ENCODE results near the gene NKX2-3.

NKX2-3 gene

DNA sequence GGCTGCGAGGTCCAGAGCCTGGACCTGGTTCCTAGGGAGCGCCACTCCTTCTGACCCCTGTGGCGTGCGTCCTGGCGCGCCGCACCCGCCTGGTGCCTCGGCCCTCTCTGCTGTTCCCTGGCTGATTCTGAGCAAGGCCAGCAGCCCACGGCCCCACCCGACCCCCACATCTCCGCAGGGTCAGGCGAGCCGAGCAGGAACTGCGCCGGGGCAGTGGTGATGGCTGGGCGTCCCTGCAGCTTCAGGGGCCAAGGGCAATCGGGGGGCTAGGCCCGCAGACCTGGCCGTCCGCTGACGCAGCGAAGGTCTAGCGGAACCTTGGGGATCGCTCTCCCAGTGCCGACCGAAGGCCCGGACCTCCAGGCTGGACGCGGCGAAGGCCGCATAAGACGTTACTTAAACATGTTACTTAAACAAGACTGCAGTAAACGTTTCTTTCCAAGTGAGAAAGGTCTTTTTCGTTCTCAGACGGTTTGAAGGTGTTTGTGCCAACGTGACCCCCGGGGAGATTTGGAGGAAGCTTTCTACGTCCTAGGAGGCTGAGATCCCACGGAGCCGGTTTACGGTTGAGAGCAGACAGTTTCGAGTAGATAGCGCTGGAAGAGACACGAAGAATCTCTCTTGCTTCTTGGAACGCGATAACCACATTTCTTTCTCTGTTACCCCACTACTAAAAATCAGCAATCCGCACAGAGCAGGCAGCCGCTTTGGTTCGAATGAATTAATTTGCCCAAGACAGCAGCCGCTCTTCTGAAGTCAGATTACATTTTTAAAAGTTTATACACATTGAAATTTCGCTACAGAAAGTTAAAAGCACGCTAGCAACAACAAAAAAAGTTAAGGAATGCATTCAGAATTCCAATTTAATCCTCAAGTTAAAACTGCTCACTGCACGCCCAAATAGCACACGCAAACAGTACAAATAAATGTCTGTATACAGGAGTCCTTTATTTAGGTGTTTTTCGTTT lies 4.9 kb upstream of the NKX2-3 start:
- H3K4me3 ChIP-seq (replicated peaks; ENCODE audit: low read depth, low read length): no peak overlapping the region
- no peak for DNase-seq (ENCODE audit: low read depth)
- TF ChIP-seq, protein P1, sequence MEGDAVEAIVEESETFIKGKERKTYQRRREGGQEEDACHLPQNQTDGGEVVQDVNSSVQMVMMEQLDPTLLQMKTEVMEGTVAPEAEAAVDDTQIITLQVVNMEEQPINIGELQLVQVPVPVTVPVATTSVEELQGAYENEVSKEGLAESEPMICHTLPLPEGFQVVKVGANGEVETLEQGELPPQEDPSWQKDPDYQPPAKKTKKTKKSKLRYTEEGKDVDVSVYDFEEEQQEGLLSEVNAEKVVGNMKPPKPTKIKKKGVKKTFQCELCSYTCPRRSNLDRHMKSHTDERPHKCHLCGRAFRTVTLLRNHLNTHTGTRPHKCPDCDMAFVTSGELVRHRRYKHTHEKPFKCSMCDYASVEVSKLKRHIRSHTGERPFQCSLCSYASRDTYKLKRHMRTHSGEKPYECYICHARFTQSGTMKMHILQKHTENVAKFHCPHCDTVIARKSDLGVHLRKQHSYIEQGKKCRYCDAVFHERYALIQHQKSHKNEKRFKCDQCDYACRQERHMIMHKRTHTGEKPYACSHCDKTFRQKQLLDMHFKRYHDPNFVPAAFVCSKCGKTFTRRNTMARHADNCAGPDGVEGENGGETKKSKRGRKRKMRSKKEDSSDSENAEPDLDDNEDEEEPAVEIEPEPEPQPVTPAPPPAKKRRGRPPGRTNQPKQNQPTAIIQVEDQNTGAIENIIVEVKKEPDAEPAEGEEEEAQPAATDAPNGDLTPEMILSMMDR (IDR thresholded peaks at IDR 0.05; ENCODE audit: low read length, missing control alignments): no peak

DNA sequence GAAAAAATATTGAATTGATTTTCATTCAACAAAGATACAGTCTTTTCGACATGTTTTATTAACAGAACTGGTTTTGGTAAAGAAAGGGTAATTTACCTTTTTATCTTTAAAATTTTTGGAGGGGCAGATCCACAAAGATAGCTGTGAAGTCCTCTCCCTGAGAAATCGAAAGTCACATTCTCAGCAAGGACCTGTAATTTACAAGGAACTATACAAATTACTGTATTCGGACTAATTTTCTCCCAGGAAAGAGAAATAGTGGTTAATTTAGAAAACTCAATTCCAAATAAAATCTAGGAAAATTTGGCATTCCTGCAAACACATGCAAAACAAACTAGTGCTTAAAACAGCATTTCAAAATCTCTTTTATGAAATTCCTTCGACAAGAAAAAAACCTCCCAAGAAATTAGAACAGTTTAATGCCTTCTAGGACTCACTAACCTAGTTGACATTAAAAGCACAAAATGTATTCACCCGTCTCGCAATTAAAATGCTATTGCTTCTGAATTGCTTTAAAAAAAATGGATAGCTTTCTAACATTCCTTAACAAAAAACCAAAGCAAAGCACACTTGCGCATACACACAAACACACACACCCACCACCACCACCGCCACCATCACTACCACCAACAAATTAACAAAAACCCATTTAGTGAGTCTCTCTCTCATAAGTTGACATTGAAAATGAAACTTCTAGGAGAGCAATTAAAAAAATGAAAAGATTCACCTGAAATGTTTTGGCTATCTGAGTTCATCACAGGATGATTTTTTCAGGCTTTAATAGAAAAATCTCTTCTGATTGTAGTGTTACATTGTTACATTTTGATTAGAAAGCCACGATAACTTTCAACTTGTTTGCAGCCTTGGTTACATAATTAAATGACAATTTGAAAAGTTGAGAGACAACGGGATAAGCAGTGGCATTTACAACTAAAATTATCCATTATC lies 4.0 kb upstream of the NKX2-3 start:
- TF ChIP-seq, protein P1 (IDR thresholded peaks at IDR 0.05; ENCODE audit: low read length, missing control alignments): no peak
- H3K4me3 ChIP-seq (replicated peaks; ENCODE audit: low read depth, low read length): no peak overlapping the region
- DNase-seq (ENCODE audit: low read depth): no peak

DNA sequence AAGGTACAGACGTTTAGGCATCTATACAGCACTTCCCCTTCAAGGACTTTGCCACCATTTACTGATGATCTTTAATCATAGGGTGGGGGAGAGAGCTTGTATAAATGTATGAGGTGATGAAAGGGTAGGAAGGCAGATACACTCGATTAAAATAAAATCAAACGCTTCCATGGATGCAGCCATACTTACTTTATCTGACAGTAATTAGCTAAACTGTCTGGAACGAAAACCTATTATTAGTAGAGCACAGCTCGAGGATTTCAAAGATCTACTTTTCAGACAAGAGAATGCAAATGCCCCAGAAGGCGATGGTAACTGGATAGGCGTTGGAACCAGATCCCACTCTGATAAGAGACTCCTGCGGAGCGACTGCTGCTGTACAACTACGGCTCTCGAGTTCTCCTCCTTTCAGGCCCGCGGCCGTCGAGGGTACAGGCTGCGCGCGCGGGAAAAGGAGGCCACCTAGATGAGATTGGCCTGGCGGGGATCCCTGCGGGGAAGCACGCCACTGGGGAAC lies 3.1 kb upstream of the NKX2-3 start:
- DNase-seq (ENCODE audit: low read depth): no peak
- H3K4me3 ChIP-seq (replicated peaks; ENCODE audit: low read depth, low read length): no peak overlapping the region
- TF ChIP-seq, protein P1 (IDR thresholded peaks at IDR 0.05; ENCODE audit: low read length, missing control alignments): no peak

DNA sequence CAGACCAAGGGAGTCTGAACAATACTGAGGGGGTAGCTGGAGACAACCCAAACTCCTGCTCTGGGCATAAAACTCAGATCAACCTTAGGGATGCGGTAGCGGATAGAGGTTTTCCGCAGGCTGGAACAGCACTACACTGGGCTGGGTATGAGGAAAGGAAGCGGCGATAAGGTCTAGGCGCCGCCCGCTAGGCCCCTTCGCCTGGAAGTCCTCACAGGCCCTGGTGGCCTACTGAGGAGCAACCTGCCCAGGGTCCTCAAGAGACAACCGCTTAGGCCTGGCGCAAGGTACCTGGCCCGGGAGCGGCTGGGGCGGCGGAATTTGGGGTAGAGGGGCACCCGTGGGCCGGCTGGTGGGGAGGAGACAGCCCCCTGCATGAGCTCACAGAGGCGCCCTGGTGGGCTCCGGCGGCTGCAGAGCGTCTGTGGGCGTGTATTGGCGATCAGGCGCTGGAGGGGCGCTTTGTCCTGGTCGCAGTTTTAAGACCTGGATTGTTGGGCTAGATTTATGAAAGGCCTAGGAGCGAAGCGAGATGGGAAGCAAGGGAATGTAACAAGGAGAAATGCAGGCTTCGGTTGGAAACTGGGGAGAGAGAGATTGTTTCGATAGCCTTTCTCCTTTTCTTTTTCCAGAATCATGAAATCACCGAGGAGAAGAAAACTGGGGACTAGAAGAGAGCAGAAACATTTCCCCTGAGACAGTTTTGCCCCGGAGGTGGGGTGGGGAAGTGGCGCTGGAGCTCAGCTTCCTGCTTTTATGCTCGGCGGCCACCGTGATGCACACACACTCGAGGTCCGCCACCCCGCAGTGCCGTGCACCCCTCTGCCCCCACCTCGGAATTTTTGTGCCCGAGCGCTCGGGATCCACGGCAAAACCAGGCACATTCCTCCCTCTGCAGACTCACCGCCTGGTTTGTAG lies 2.4 kb upstream of the NKX2-3 start:
- no peak overlapping the region for H3K4me3 ChIP-seq (replicated peaks; ENCODE audit: low read depth, low read length)
- DNase-seq (ENCODE audit: low read depth): no peak
- TF ChIP-seq, protein P1 (IDR thresholded peaks at IDR 0.05; ENCODE audit: low read length, missing control alignments): no peak

DNA sequence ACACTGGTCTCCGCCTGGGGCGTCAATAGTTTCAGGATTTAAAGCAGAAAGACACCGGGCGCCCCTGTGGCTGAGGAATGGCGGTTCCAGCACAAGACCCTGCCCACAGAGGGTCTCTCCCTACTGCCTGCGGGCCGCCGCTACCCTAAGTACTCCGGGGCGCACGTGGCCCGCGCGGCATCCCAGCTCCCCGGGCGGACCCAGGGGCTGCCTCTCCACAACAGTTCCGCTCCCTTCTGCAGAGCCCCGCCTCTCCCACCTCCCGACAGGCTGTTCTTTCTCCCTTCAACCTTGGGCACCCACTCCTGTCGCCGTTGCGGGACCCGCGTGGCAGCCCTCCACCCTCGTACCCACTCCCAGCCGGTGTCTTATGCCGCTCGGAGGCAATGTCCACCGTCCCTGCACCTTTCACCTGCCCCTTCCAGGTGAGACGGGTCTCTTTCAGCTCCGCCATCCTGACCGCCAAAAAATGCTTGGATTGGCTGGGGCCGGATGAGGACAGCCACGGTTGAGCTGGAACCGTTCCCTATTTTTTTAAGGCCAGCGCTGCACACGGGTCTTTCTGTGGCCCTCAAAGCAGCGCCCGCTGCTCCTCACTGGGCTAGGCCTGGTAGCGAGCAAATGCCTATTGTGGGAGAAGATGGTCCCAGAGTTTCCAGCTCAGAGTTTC lies 1.6 kb upstream of the NKX2-3 start:
- TF ChIP-seq, protein P1 (IDR thresholded peaks at IDR 0.05; ENCODE audit: low read length, missing control alignments): no peak
- DNase-seq (ENCODE audit: low read depth): no peak
- no peak overlapping the region for H3K4me3 ChIP-seq (replicated peaks; ENCODE audit: low read depth, low read length)

All from fibroblast of pulmonary artery (primary cell).